Loucy (cell line): ENCODE results near the gene SPINT2.

Experiments used
- EZH2phosphoT487 ChIP-seq: fragments of 200-600 bp; IDR thresholded peaks from 2 replicates; pipeline ENCODE4 v1.6.1; 2018; ENCODE audit warnings: antibody characterized with exemption, mild to moderate bottlenecking, moderate library complexity, borderline replicate concordance
- TF ChIP-seq, protein P1 (sequence below): fragments of 200-600 bp; sonication (generic); conservative IDR thresholded peaks from 2 replicates; pipeline ENCODE4 v1.5.1; 2014; ENCODE audit warnings: mild to moderate bottlenecking, antibody characterized with exemption, low read length

GRCh38 chr19:38265921-38266429, 1.6 kb downstream of the SPINT2 start:
- TF ChIP-seq, protein P1, sequence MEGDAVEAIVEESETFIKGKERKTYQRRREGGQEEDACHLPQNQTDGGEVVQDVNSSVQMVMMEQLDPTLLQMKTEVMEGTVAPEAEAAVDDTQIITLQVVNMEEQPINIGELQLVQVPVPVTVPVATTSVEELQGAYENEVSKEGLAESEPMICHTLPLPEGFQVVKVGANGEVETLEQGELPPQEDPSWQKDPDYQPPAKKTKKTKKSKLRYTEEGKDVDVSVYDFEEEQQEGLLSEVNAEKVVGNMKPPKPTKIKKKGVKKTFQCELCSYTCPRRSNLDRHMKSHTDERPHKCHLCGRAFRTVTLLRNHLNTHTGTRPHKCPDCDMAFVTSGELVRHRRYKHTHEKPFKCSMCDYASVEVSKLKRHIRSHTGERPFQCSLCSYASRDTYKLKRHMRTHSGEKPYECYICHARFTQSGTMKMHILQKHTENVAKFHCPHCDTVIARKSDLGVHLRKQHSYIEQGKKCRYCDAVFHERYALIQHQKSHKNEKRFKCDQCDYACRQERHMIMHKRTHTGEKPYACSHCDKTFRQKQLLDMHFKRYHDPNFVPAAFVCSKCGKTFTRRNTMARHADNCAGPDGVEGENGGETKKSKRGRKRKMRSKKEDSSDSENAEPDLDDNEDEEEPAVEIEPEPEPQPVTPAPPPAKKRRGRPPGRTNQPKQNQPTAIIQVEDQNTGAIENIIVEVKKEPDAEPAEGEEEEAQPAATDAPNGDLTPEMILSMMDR, result no peak
- no peak for TF ChIP-seq EZH2phosphoT487
